HepG2 (cell line): ENCODE measurements around the gene TIMM10. TPM values are rescaled to one million over a fixed set of nuclear protein-coding genes. Genes with fewer than 3 reads are reported as not detected.

Source experiments
- ATF7 ChIP-seq, 2 experiments: fragments of 450-650 bp in 1 of 2; sonication (generic) in 1 of 2; formaldehyde crosslinking in 1 of 2; IDR thresholded peaks; 2 replicates each; pipeline versions ENCODE4 v1.4.0 to v1.6.1; 2016 to 2020; ENCODE audit warnings: antibody characterized with exemption in 1 of 2, mild to moderate bottlenecking in 1 of 2, missing genetic modification reagents in 1 of 2
- GATAD1 ChIP-seq: IDR thresholded peaks from 2 replicates; pipeline ENCODE4 v1.6.1; 2016; ENCODE audit warnings: missing genetic modification reagents, missing compliant biosample characterization
- GTF2F1 ChIP-seq: fragments of 150-350 bp; IDR thresholded peaks from 2 replicates; pipeline ENCODE4 v1.6.1; 2014; ENCODE audit warnings: low read length
- KLF11 ChIP-seq: IDR thresholded peaks from 2 replicates; pipeline ENCODE4 v1.6.1; 2016; ENCODE audit warnings: missing compliant biosample characterization
- MED1 ChIP-seq: sonication (generic); formaldehyde crosslinking; IDR thresholded peaks from 2 replicates; pipeline ENCODE4 v1.4.0; 2020; ENCODE audit warnings: missing genetic modification reagents
- NCOA5 ChIP-seq: sonication (generic); formaldehyde crosslinking; IDR thresholded peaks from 2 replicates; pipeline ENCODE4 v1.4.0; 2020; ENCODE audit warnings: missing genetic modification reagents
- PAWR ChIP-seq: sonication (generic); formaldehyde crosslinking; IDR thresholded peaks from 2 replicates; pipeline ENCODE4 v1.4.0; 2020; ENCODE audit warnings: missing genetic modification reagents, mild to moderate bottlenecking, borderline replicate concordance
- SP5 ChIP-seq: IDR thresholded peaks from 2 replicates; pipeline ENCODE4 v1.6.1; 2016; ENCODE audit warnings: low read depth, borderline replicate concordance
- SRY ChIP-seq: sonication (generic); formaldehyde crosslinking; IDR thresholded peaks from 2 replicates; pipeline ENCODE4 v1.8.0; 2022; ENCODE audit warnings: mild to moderate bottlenecking, missing genetic modification reagents
- TBL1XR1 ChIP-seq: fragments of 150-350 bp; IDR thresholded peaks from 2 replicates; pipeline ENCODE4 v1.6.1; 2014; ENCODE audit warnings: borderline replicate concordance, low read length; ENCODE audit not compliant: partially characterized antibody
- TBX3 ChIP-seq: fragments of 450-650 bp; IDR thresholded peaks from 2 replicates; pipeline ENCODE4 v1.6.1; 2017; ENCODE audit warnings: antibody characterized with exemption, mild to moderate bottlenecking, inconsistent platforms, borderline replicate concordance
- TEAD2 ChIP-seq: sonication (generic); formaldehyde crosslinking; IDR thresholded peaks from 2 replicates; pipeline ENCODE4 v1.9.0; 2021; ENCODE audit warnings: missing genetic modification reagents
- ZEB1 ChIP-seq: IDR thresholded peaks from 2 replicates; pipeline ENCODE4 v1.6.1; 2012; ENCODE audit warnings: mild to moderate bottlenecking, low read depth, inconsistent platforms; ENCODE audit not compliant: insufficient replicate concordance
- ZNF101 ChIP-seq: sonication (generic); formaldehyde crosslinking; IDR thresholded peaks from 2 replicates; pipeline ENCODE4 v1.4.0; 2020; ENCODE audit warnings: mild to moderate bottlenecking, low read depth, missing genetic modification reagents, borderline replicate concordance
- ZNF33A ChIP-seq: sonication (generic); formaldehyde crosslinking; IDR thresholded peaks from 2 replicates; pipeline ENCODE4 v1.5.1; 2020; ENCODE audit warnings: missing genetic modification reagents, mild to moderate bottlenecking, moderate library complexity, borderline replicate concordance
- ZNF788 ChIP-seq: sonication (generic); formaldehyde crosslinking; IDR thresholded peaks from 2 replicates; pipeline ENCODE4 v1.5.0; 2020; ENCODE audit warnings: mild to moderate bottlenecking, missing genetic modification reagents, borderline replicate concordance
- ZSCAN29 ChIP-seq: sonication (generic); formaldehyde crosslinking; conservative IDR thresholded peaks from 2 replicates; pipeline ENCODE4 v1.4.0; 2020; ENCODE audit warnings: mild to moderate bottlenecking, missing genetic modification reagents
- ZSCAN30 ChIP-seq: sonication (generic); formaldehyde crosslinking; IDR thresholded peaks from 2 replicates; pipeline ENCODE4 v1.5.0; 2020; ENCODE audit warnings: mild to moderate bottlenecking, missing genetic modification reagents
- polyA plus RNA-seq, 8 experiments: library from polyadenylated mRNA; depleted of rRNA in 3 of 8; stranded (reverse) in 7 of 8; unstranded in 1 of 8; fragments of >200 nt; fragmentation: Illumina TruSeq in 4 of 8; extraction: Trizol in 4 of 8; gene quantifications; 2 replicates each; pipeline versions ENCODE4 v1.2.1 to v1.2.3, GENCODE V29; 2011 to 2016; ENCODE audit warnings: low read depth in 4 of 8, missing spikeins in 1 of 8, mixed read lengths in 1 of 8; ENCODE audit not compliant: insufficient read depth in 1 of 8
- total RNA-seq, 5 experiments: library from RNA; depleted of rRNA; stranded (reverse); fragments of >200 nt; fragmentation: Illumina TruSeq; extraction: Trizol; gene quantifications; 2 replicates each; pipeline ENCODE4 v1.2.3, GENCODE V29; 2016; ENCODE audit warnings: low read depth in 1 of 5
- TF ChIP-seq, protein P1 (sequence below): sonication (generic); formaldehyde crosslinking; IDR thresholded peaks from 2 replicates; pipeline ENCODE4 v1.5.1; 2020; ENCODE audit warnings: mild to moderate bottlenecking, missing genetic modification reagents, moderate library complexity
- TF ChIP-seq, protein P2 (sequence below), 2 experiments: fragments of 450-650 bp in 1 of 2; sonication (generic) in 1 of 2; formaldehyde crosslinking; IDR thresholded peaks; 2 replicates each; pipeline versions ENCODE4 v1.5.0 to v1.8.0; 2020 to 2022; ENCODE audit warnings: mild to moderate bottlenecking in 1 of 2, missing genetic modification reagents in 1 of 2
- TF ChIP-seq, protein P3 (sequence below): sonication (generic); formaldehyde crosslinking; IDR thresholded peaks from 2 replicates; pipeline ENCODE4 v1.4.0; 2020; ENCODE audit warnings: missing genetic modification reagents
- TF ChIP-seq, protein P4 (sequence below): sonication (generic); formaldehyde crosslinking; IDR thresholded peaks from 2 replicates; pipeline ENCODE4 v1.8.0; 2022; ENCODE audit warnings: missing genetic modification reagents, mild to moderate bottlenecking, borderline replicate concordance
- TF ChIP-seq, protein P5 (sequence below): sonication (generic); formaldehyde crosslinking; IDR thresholded peaks from 2 replicates; pipeline ENCODE4 v1.8.1; 2022; ENCODE audit warnings: low read depth, mild to moderate bottlenecking, missing genetic modification reagents

The TIMM10 gene
- total and polyA plus RNA-seq, 2 of the 13 experiments (the other 11 are each of a cell fraction or from before 2014, with no cell fraction given), result 67.8 to 82.2 TPM

DNA sequence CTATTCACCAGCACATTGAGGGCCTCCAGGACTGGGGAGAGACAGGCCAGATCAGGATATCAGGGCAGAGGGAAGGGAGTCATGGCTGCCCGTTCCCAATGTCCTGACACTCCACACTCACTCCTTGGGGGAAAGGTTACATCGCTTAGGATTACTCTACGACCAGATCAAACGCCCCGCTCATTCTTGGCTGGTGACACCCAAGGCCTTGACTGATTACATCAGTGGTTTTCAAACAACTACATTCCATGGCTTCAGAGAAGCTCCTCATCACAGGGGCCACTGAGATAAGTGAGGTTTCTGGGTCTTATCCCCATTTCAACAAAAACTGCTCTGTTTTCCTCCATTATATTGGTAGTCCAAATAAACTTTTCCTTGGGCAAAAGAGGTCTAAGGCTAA is 21.9 kb upstream of the TIMM10 start (continued):
- TF ChIP-seq KLF11 (no peak), ZNF101 (CRISPR knock-in tag) (no peak), GATAD1 (CRISPR knock-in tag) (no peak), ZSCAN30 (CRISPR knock-in tag) (no peak), TBX3 (no peak), ZNF788 (CRISPR knock-in tag) (no peak), TEAD2 (CRISPR knock-in tag) (no peak), ATF7 (IDR thresholded peaks at IDR 0.05) (no peak), ATF7 (CRISPR knock-in tag; IDR thresholded peaks at IDR 0.05) (no peak), SP5 (CRISPR knock-in tag) (no peak), NCOA5 (CRISPR knock-in tag) (no peak), GTF2F1 (no peak), ZSCAN29 (no peak), ZNF33A (CRISPR knock-in tag) (no peak), TBL1XR1 (no peak), MED1 (CRISPR knock-in tag) (no peak), SRY (CRISPR knock-in tag) (no peak), PAWR (CRISPR knock-in tag) (no peak), ZEB1 (no peak)
- TF ChIP-seq, protein P1, sequence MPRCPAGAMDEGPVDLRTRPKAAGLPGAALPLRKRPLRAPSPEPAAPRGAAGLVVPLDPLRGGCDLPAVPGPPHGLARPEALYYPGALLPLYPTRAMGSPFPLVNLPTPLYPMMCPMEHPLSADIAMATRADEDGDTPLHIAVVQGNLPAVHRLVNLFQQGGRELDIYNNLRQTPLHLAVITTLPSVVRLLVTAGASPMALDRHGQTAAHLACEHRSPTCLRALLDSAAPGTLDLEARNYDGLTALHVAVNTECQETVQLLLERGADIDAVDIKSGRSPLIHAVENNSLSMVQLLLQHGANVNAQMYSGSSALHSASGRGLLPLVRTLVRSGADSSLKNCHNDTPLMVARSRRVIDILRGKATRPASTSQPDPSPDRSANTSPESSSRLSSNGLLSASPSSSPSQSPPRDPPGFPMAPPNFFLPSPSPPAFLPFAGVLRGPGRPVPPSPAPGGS (CRISPR knock-in tag), result no peak
- TF ChIP-seq, protein P2, sequence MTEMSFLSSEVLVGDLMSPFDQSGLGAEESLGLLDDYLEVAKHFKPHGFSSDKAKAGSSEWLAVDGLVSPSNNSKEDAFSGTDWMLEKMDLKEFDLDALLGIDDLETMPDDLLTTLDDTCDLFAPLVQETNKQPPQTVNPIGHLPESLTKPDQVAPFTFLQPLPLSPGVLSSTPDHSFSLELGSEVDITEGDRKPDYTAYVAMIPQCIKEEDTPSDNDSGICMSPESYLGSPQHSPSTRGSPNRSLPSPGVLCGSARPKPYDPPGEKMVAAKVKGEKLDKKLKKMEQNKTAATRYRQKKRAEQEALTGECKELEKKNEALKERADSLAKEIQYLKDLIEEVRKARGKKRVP (CRISPR knock-in tag; IDR thresholded peaks at IDR 0.05), result peak in 1 of 2 experiments; percentile 79; a peak in 2 of 4 replicates
- TF ChIP-seq, protein P3, sequence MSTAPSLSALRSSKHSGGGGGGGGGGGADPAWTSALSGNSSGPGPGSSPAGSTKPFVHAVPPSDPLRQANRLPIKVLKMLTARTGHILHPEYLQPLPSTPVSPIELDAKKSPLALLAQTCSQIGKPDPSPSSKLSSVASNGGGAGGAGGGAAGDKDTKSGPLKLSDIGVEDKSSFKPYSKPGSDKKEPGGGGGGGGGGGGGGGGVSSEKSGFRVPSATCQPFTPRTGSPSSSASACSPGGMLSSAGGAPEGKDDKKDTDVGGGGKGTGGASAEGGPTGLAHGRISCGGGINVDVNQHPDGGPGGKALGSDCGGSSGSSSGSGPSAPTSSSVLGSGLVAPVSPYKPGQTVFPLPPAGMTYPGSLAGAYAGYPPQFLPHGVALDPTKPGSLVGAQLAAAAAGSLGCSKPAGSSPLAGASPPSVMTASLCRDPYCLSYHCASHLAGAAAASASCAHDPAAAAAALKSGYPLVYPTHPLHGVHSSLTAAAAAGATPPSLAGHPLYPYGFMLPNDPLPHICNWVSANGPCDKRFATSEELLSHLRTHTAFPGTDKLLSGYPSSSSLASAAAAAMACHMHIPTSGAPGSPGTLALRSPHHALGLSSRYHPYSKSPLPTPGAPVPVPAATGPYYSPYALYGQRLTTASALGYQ (CRISPR knock-in tag), result no peak
- TF ChIP-seq, protein P4, sequence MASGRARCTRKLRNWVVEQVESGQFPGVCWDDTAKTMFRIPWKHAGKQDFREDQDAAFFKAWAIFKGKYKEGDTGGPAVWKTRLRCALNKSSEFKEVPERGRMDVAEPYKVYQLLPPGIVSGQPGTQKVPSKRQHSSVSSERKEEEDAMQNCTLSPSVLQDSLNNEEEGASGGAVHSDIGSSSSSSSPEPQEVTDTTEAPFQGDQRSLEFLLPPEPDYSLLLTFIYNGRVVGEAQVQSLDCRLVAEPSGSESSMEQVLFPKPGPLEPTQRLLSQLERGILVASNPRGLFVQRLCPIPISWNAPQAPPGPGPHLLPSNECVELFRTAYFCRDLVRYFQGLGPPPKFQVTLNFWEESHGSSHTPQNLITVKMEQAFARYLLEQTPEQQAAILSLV (CRISPR knock-in tag), result no peak
- TF ChIP-seq, protein P5, sequence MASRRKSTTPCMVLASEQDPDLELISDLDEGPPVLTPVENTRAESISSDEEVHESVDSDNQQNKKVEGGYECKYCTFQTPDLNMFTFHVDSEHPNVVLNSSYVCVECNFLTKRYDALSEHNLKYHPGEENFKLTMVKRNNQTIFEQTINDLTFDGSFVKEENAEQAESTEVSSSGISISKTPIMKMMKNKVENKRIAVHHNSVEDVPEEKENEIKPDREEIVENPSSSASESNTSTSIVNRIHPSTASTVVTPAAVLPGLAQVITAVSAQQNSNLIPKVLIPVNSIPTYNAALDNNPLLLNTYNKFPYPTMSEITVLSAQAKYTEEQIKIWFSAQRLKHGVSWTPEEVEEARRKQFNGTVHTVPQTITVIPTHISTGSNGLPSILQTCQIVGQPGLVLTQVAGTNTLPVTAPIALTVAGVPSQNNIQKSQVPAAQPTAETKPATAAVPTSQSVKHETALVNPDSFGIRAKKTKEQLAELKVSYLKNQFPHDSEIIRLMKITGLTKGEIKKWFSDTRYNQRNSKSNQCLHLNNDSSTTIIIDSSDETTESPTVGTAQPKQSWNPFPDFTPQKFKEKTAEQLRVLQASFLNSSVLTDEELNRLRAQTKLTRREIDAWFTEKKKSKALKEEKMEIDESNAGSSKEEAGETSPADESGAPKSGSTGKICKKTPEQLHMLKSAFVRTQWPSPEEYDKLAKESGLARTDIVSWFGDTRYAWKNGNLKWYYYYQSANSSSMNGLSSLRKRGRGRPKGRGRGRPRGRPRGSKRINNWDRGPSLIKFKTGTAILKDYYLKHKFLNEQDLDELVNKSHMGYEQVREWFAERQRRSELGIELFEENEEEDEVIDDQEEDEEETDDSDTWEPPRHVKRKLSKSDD (CRISPR knock-in tag), result no peak
